Stimulated activated CD8-positive, alpha-beta memory T cell treated with anti-CD3 and anti-CD28 coated beads, Interleukin-4, amount 100 ng/mL, for 48 hours (primary cell): ENCODE measurements around the gene SIN3B.

Experiments
- DNase-seq: peaks from one replicate; pipeline ENCODE4 v3.0.0-alpha.2; 2020

Gene SIN3B

GRCh38 chr19:16891696-16892382, 62.6 kb downstream of the SIN3B start:
- no peak for DNase-seq

- DNase-seq, result no peak
Measured at GRCh38 chr19:16892436-16892835, 63.2 kb downstream of the SIN3B start.

GRCh38 chr19:16892868-16893685, 63.9 kb downstream of the SIN3B start:
- no peak for DNase-seq

- DNase-seq, result no peak
Measured at GRCh38 chr19:16893686-16893989, 64.4 kb downstream of the SIN3B start.

GRCh38 chr19:16894080-16894479, 64.9 kb downstream of the SIN3B start:
- DNase-seq, result no peak

- no peak for DNase-seq
Measured at GRCh38 chr19:16895467-16896145, 66.4 kb downstream of the SIN3B start.

GRCh38 chr19:16896146-16897028, 67.2 kb downstream of the SIN3B start:
- DNase-seq, result no peak

GRCh38 chr19:16897029-16897855, 68.0 kb downstream of the SIN3B start:
- DNase-seq, result peak; percentile 86

- DNase-seq, result peak; percentile 36
Measured at GRCh38 chr19:16897856-16898161, 68.6 kb downstream of the SIN3B start.

- no peak for DNase-seq
Measured at GRCh38 chr19:16898361-16899015, 69.3 kb downstream of the SIN3B start.

GRCh38 chr19:16899566-16900075, 70.4 kb downstream of the SIN3B start:
- peak; percentile 58 for DNase-seq

- no peak for DNase-seq
Measured at GRCh38 chr19:16901491-16902175, 72.4 kb downstream of the SIN3B start.

- DNase-seq, result no peak
Measured at GRCh38 chr19:16902545-16902944, 73.3 kb downstream of the SIN3B start.

GRCh38 chr19:16903347-16903746, 74.1 kb downstream of the SIN3B start:
- DNase-seq, result no peak

- DNase-seq, result no peak
Measured at GRCh38 chr19:16904599-16904998, 75.4 kb downstream of the SIN3B start.

- no peak for DNase-seq
Measured at GRCh38 chr19:16908759-16909158, 79.6 kb downstream of the SIN3B start.

GRCh38 chr19:16911046-16911445, 81.8 kb downstream of the SIN3B start:
- DNase-seq, result no peak

- DNase-seq, result no peak
Measured at GRCh38 chr19:16912780-16913179, 83.6 kb downstream of the SIN3B start.

GRCh38 chr19:16914421-16914820, 85.2 kb downstream of the SIN3B start:
- DNase-seq, result no peak

- DNase-seq, result no peak
Measured at GRCh38 chr19:16915135-16915534, 85.9 kb downstream of the SIN3B start.

GRCh38 chr19:16915734-16916133, 86.5 kb downstream of the SIN3B start:
- DNase-seq, result no peak
